HepG2 (cell line): ENCODE measurements around the gene STKLD1. TPM values are rescaled to one million over a fixed set of nuclear protein-coding genes. Genes with fewer than 3 reads are reported as not detected.

ENCODE experiments used
- ATAC-seq: fragments of 200-7000 bp; cut with Tn5 transposase; 3 replicates; pipeline ENCODE4 v1.9.1; 2020; ENCODE audit warnings: mild to moderate bottlenecking, moderate library complexity
- BruUV-seq: library from RNA; stranded (reverse); fragments of 400-500 nt; replicated peaks from 2 replicates; lab custom pipeline; 2021; lab: Mats Ljungman, UMichigan
- CTCF ChIA-PET: fragments of 300-600 bp; formaldehyde crosslinking; extraction: SDS; loops from one replicate; lab custom pipeline; 2021; ENCODE audit warnings: low total read pairs, inconsistent platforms, low intra/inter-chr PET ratio; lab: Yijun Ruan, JAX
- POLR2A ChIA-PET: fragments of 350-600 bp; sonication (Branson Sonifier 250); formaldehyde crosslinking; loops from one replicate; lab custom pipeline; 2020; ENCODE audit warnings: antibody characterized with exemption, inconsistent platforms; lab: Yijun Ruan, JAX
- DNase-seq: peaks from one replicate; pipeline ENCODE4 v3.0.0-alpha.2; 2015; ENCODE audit warnings: low spot score
- FAIRE-seq: peaks from 3 replicates; lab custom pipeline; 2011; peaks lifted over from hg19 to GRCh38; lab: Jason Lieb, UNC
- H2AFZ ChIP-seq: one replicate; pipeline ENCODE4 v1.6.1; 2011; ENCODE audit warnings: low read length, inconsistent platforms
- H3K27ac ChIP-seq: fragments of 300-600 bp; 3 replicates; pipeline ENCODE4 v1.8.0; 2011; ENCODE audit warnings: mixed run types, mild to moderate bottlenecking, mixed read lengths, low read length, inconsistent platforms; ENCODE audit not compliant: insufficient read depth; ENCODE audit errors: extremely low read length
- H3K27me3 ChIP-seq, 2 experiments: fragments of 200-600 bp in 1 of 2; 2 replicates in 1 of 2; 3 replicates in 1 of 2; pipeline versions ENCODE4 v1.6.0 to v1.8.0; 2011; ENCODE audit warnings: low read length in 2 of 2, mild to moderate bottlenecking in 2 of 2, moderate library complexity in 2 of 2, inconsistent platforms in 1 of 2; ENCODE audit not compliant: insufficient read depth in 2 of 2, control insufficient read depth in 1 of 2
- H3K36me3 ChIP-seq, 2 experiments: fragments of 200-600 bp in 1 of 2; replicated peaks in 1 of 2; 2 replicates in 1 of 2; 3 replicates in 1 of 2; pipeline versions ENCODE4 v1.5.1 to v1.8.0; 2011; ENCODE audit warnings: low read length in 2 of 2, inconsistent platforms in 1 of 2; ENCODE audit not compliant: insufficient read depth in 2 of 2, control insufficient read depth in 1 of 2
- H3K4me1 ChIP-seq: 2 replicates; pipeline ENCODE4 v1.5.1; 2012; ENCODE audit warnings: low read length, inconsistent platforms; ENCODE audit not compliant: insufficient read depth
- H3K4me2 ChIP-seq: 2 replicates; pipeline ENCODE4 v1.6.0; 2011; ENCODE audit warnings: low read depth, low read length, inconsistent platforms
- H3K4me3 ChIP-seq, 3 experiments: fragments of 200-600 bp in 1 of 3; sonication (generic), shearing (Covaris generic) in 1 of 3; replicated peaks in 1 of 3; 2 replicates each; pipeline ENCODE4 v1.5.1; 2011 to 2016; ENCODE audit warnings: low read length in 3 of 3, inconsistent platforms in 2 of 3, low read depth in 2 of 3, mild to moderate bottlenecking in 2 of 3, control low read depth in 1 of 3, mixed read lengths in 1 of 3; ENCODE audit not compliant: insufficient read depth in 1 of 3
- H3K79me2 ChIP-seq: one replicate; pipeline ENCODE4 v1.6.1; 2011; ENCODE audit warnings: low read length, inconsistent platforms; ENCODE audit not compliant: insufficient read depth
- H3K9ac ChIP-seq: 2 replicates; pipeline ENCODE4 v1.6.0; 2011; ENCODE audit warnings: mild to moderate bottlenecking, low read depth, low read length, inconsistent platforms; ENCODE audit not compliant: insufficient read depth
- H3K9me3 ChIP-seq: 2 replicates; pipeline ENCODE4 v1.5.1; 2012; ENCODE audit warnings: mild to moderate bottlenecking, low read length
- H4K20me1 ChIP-seq: 2 replicates; pipeline ENCODE4 v1.6.0; 2011; ENCODE audit warnings: inconsistent platforms, mild to moderate bottlenecking, low read length, moderate library complexity; ENCODE audit not compliant: insufficient read depth
- AKAP8 ChIP-seq: sonication (generic); formaldehyde crosslinking; IDR thresholded peaks from 2 replicates; pipeline ENCODE4 v1.5.1; 2020; ENCODE audit warnings: mild to moderate bottlenecking, missing genetic modification reagents
- ATRX ChIP-seq: sonication (generic); formaldehyde crosslinking; IDR thresholded peaks from 2 replicates; pipeline ENCODE4 v1.4.0; 2020; ENCODE audit warnings: missing genetic modification reagents, borderline replicate concordance
- SALL1 ChIP-seq: sonication (generic); formaldehyde crosslinking; IDR thresholded peaks from 2 replicates; pipeline ENCODE4 v1.8.0; 2022; ENCODE audit warnings: mild to moderate bottlenecking, missing genetic modification reagents
- ZNF460 ChIP-seq: sonication (generic); formaldehyde crosslinking; IDR thresholded peaks from 2 replicates; pipeline ENCODE4 v1.5.1; 2020; ENCODE audit warnings: missing genetic modification reagents, mild to moderate bottlenecking, borderline replicate concordance
- ZNF543 ChIP-seq: sonication (generic); formaldehyde crosslinking; IDR thresholded peaks from 2 replicates; pipeline ENCODE4 v1.4.0; 2020; ENCODE audit warnings: mild to moderate bottlenecking, missing genetic modification reagents
- ZNF567 ChIP-seq: sonication (generic); formaldehyde crosslinking; IDR thresholded peaks from 2 replicates; pipeline ENCODE4 v1.8.1; 2023; ENCODE audit warnings: mild to moderate bottlenecking, missing genetic modification reagents, borderline replicate concordance
- ZNF607 ChIP-seq: sonication (generic); formaldehyde crosslinking; IDR thresholded peaks from 2 replicates; pipeline ENCODE4 v1.5.1; 2020; ENCODE audit warnings: missing genetic modification reagents, mild to moderate bottlenecking, borderline replicate concordance
- ZNF724P ChIP-seq: sonication (generic); formaldehyde crosslinking; IDR thresholded peaks from 2 replicates; pipeline ENCODE4 v1.8.0; 2022; ENCODE audit warnings: missing genetic modification reagents, borderline replicate concordance
- ZSCAN21 ChIP-seq: sonication (generic); formaldehyde crosslinking; IDR thresholded peaks from 2 replicates; pipeline ENCODE4 v1.8.0; 2022; ENCODE audit warnings: mild to moderate bottlenecking, missing genetic modification reagents, moderate library complexity, borderline replicate concordance
- WGBS: methylation state at CpG from one replicate; pipeline ENCODE4 v1.1.6; 2017; ENCODE audit warnings: low lambda C conversion rate; 5-methylcytosine and 5-hydroxymethylcytosine counted together
- in situ Hi-C: cut with HindIII; loops from 2 replicates; pipeline ENCODE4 v1.10.0; 2017; ENCODE audit warnings: low pct_unique_long_range_greater_than_20kb; ENCODE audit not compliant: extremely low pct_ligation_motif_present
- intact Hi-C: fragments of 100-400 bp; cut with micrococcal nuclease; formaldehyde crosslinking; loops from one replicate; pipeline ENCODE4 v1.10.0; 2022; ENCODE audit not compliant: unreplicated experiment
- polyA plus RNA-seq, 8 experiments: library from polyadenylated mRNA; depleted of rRNA in 3 of 8; stranded (reverse) in 7 of 8; unstranded in 1 of 8; fragments of >200 nt; fragmentation: Illumina TruSeq in 4 of 8; extraction: Trizol in 4 of 8; gene quantifications; 2 replicates each; pipeline versions ENCODE4 v1.2.1 to v1.2.3, GENCODE V29; 2011 to 2016; ENCODE audit warnings: low read depth in 4 of 8, missing spikeins in 1 of 8, mixed read lengths in 1 of 8; ENCODE audit not compliant: insufficient read depth in 1 of 8
- total RNA-seq, 5 experiments: library from RNA; depleted of rRNA; stranded (reverse); fragments of >200 nt; fragmentation: Illumina TruSeq; extraction: Trizol; gene quantifications; 2 replicates each; pipeline ENCODE4 v1.2.3, GENCODE V29; 2016; ENCODE audit warnings: low read depth in 1 of 5
- TF ChIP-seq, protein P1 (sequence below): sonication (generic); formaldehyde crosslinking; IDR thresholded peaks from 2 replicates; pipeline ENCODE4 v1.4.0; 2020; ENCODE audit warnings: missing genetic modification reagents, borderline replicate concordance
- TF ChIP-seq, protein P2 (sequence below): sonication (generic); formaldehyde crosslinking; IDR thresholded peaks from 2 replicates; pipeline ENCODE4 v1.4.0; 2020; ENCODE audit warnings: mild to moderate bottlenecking, missing genetic modification reagents, borderline replicate concordance
- TF ChIP-seq, protein P3 (sequence below): sonication (generic); formaldehyde crosslinking; IDR thresholded peaks from 2 replicates; pipeline ENCODE4 v1.8.1; 2023; ENCODE audit warnings: missing genetic modification reagents, mild to moderate bottlenecking, borderline replicate concordance

STKLD1 gene
- total and polyA plus RNA-seq, 2 of the 13 experiments (the other 11 are each of a cell fraction or from before 2014, with no cell fraction given), result 1.5 to 2.2 TPM

DNA sequence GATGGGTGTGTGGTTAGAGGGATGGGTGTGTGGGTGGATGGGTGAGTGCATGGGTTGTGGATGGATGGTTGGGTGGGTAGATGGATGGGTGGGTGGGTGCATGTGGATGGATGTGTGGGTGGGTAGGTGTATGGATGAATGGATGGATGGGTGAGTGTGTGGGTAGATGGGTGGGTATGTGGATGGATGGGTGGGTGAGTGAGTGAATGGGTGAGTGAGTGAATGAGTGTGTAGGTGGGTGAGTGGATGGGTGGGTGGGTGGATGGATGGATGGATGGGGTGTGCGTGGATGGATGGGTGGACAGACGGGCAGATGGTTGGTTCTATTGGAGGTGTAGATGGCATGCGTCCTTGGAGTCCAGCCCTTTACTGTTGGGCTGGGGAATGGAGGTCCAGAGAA, 17.2 kb downstream of the STKLD1 start:
- Histone ChIP-seq H3K4me3 (no peak overlapping the region), H3K36me3 (no peaks in the 10 kb centered on the region), H3K27ac (no peak overlapping the region), H3K79me2 (no peaks in the 10 kb centered on the region), H3K4me2 (peak overlapping the region; percentile 65; the same call in 1 of the 2 replicates), H3K9ac (no peak overlapping the region), H4K20me1 (no peaks in the 10 kb centered on the region), H3K9me3 (no peaks in the 10 kb centered on the region), H3K4me1 (peaks cover 75% of the 10 kb centered on the region), H3K27me3 (no peaks in the 10 kb centered on the region), H2AFZ (no peak overlapping the region)
- no peak for TF ChIP-seq ATRX
- ChIA-PET POLR2A (interaction anchor here (1.1 kb wide), 1 partner anchor 18 kb away, joined by 3 read pairs; no protein-coding TSS in a partner anchor), CTCF (no interaction called here)
- intact Hi-C loops, result no loop called here
- no TSS peak for BruUV-seq
- DNase-seq (no peak), FAIRE-seq (no peak), ATAC-seq (no peak)
- WGBS, result 73% methylated on average over 3 of the region's 3 CpGs
- in situ Hi-C loops, result no loop called here

DNA sequence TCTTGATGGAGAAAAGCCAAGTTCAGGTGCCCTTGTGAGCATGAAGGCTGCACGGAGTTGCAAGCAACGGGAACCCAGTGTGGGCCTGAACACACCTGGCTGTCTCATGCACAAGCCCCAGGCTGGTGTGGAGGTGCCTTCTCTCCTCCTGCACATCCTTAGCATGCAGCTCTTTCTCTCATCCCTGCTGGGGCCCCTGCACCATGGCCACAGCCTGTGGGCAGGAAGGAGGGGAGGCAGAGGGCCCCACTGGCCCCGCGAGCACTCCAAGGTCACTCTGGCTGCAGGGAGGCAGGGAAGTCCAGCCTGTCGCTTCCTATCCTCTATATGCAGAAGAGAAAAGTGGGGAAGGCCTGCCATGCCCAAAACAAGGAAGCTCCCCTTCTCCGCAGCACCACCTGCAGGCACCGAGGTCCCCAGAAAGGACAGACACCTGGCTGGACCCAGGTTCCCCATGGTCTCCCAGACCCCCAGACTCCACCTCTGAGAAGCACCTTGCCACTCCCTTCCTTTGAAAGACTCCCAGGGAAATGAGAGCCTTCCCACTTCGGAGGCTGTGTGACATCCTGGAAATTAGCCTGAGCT, 18.6 kb downstream of the STKLD1 start:
- Histone ChIP-seq H3K9me3 (no peaks in the 10 kb centered on the region), H3K79me2 (no peaks in the 10 kb centered on the region), H4K20me1 (no peaks in the 10 kb centered on the region), H2AFZ (no peak overlapping the region), H3K4me1 (peaks cover 61% of the 10 kb centered on the region), H3K27me3 (no peaks in the 10 kb centered on the region), H3K4me2 (peak overlapping the region; percentile 65), H3K36me3 (no peaks in the 10 kb centered on the region), H3K9ac (no peak overlapping the region), H3K27ac (no peak overlapping the region), H3K4me3 (peak overlapping the region in 1 of 3 experiments; percentile 50; a peak in 2 of 6 replicates)
- in situ Hi-C loops (no loop called here), intact Hi-C loops (loop anchor here (5.0 kb wide), 1 partner anchor 37 kb away; the partner anchor contains the start of genes SURF1 and SURF2)
- FAIRE-seq (no peak), ATAC-seq (peak; percentile 54), DNase-seq (no peak)
- CTCF ChIA-PET, result interaction anchor here (0.6 to 1.1 kb wide), 2 partner anchors 34 to 88 kb away, joined by 3 read pairs; no protein-coding TSS in a partner anchor
- POLR2A ChIA-PET, result interaction anchor here (1.1 to 1.9 kb wide), 9 partner anchors 9 to 65 kb away, joined by 3 to 8 read pairs (median 5); partner anchors contain the start of genes CACFD1, MED22, RPL7A and STKLD1
- no TSS peak for BruUV-seq
- 7% methylated on average over 6 of the region's 8 CpGs for WGBS
- TF ChIP-seq AKAP8 (CRISPR knock-in tag) (0 out of 2 replicates have a peak, but pooled peaks have one; percentile 37), ZSCAN21 (0 out of 2 replicates have a peak, but pooled peaks have one; percentile 21), ZNF607 (CRISPR knock-in tag) (no peak; the same call in 1 of the 2 replicates), ZNF543 (no peak), ZNF567 (no peak), ZNF460 (CRISPR knock-in tag) (no peak), ZNF724P (no peak), SALL1 (CRISPR knock-in tag) (0 out of 2 replicates have a peak, but pooled peaks have one; percentile 43)
- TF ChIP-seq, protein P1, sequence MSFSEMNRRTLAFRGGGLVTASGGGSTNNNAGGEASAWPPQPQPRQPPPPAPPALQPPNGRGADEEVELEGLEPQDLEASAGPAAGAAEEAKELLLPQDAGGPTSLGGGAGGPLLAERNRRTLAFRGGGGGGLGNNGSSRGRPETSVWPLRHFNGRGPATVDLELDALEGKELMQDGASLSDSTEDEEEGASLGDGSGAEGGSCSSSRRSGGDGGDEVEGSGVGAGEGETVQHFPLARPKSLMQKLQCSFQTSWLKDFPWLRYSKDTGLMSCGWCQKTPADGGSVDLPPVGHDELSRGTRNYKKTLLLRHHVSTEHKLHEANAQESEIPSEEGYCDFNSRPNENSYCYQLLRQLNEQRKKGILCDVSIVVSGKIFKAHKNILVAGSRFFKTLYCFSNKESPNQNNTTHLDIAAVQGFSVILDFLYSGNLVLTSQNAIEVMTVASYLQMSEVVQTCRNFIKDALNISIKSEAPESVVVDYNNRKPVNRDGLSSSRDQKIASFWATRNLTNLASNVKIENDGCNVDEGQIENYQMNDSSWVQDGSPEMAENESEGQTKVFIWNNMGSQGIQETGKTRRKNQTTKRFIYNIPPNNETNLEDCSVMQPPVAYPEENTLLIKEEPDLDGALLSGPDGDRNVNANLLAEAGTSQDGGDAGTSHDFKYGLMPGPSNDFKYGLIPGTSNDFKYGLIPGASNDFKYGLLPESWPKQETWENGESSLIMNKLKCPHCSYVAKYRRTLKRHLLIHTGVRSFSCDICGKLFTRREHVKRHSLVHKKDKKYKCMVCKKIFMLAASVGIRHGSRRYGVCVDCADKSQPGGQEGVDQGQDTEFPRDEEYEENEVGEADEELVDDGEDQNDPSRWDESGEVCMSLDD (CRISPR knock-in tag), result no peak
- TF ChIP-seq, protein P2, sequence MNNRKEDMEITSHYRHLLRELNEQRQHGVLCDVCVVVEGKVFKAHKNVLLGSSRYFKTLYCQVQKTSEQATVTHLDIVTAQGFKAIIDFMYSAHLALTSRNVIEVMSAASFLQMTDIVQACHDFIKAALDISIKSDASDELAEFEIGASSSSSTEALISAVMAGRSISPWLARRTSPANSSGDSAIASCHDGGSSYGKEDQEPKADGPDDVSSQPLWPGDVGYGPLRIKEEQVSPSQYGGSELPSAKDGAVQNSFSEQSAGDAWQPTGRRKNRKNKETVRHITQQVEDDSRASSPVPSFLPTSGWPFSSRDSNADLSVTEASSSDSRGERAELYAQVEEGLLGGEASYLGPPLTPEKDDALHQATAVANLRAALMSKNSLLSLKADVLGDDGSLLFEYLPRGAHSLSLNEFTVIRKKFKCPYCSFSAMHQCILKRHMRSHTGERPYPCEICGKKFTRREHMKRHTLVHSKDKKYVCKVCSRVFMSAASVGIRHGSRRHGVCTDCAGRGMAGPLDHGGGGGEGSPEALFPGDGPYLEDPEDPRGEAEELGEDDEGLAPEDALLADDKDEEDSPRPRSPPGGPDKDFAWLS (CRISPR knock-in tag), result no peak
- TF ChIP-seq, protein P3, sequence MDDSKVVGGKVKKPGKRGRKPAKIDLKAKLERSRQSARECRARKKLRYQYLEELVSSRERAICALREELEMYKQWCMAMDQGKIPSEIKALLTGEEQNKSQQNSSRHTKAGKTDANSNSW, result no peak
